CD14-positive monocyte (primary cell): Measurements from ENCODE around the gene CD28. TPM values are rescaled to one million over a fixed set of nuclear protein-coding genes. Genes with fewer than 3 reads are reported as not detected.

ENCODE experiments used
- DNase-seq, 3 donors: peaks; one replicate each; pipeline ENCODE4 v3.0.0-alpha.2; 2011 to 2022
- H2AFZ ChIP-seq: 2 replicates; pipeline ENCODE4 v1.6.0; 2012; ENCODE audit warnings: mild to moderate bottlenecking, low read depth, low read length, inconsistent platforms; ENCODE audit not compliant: insufficient read depth, poor library complexity, severe bottlenecking
- H3K27ac ChIP-seq, 2 donors: 1 replicate in 1 of 2; 2 replicates in 1 of 2; pipeline ENCODE4 v1.5.1; 2012 to 2013; ENCODE audit warnings: low read length in 2 of 2, control low read depth in 1 of 2, inconsistent platforms in 1 of 2, low read depth in 1 of 2, mild to moderate bottlenecking in 1 of 2
- H3K27me3 ChIP-seq, 2 donors: one replicate each; pipeline versions ENCODE4 v1.6.0 to v1.6.1; 2011 to 2013; ENCODE audit warnings: low read length in 2 of 2; ENCODE audit not compliant: control insufficient read depth in 2 of 2, insufficient read depth in 2 of 2
- H3K36me3 ChIP-seq, 2 donors: replicated peaks in 1 of 2; 1 replicate in 1 of 2; 2 replicates in 1 of 2; pipeline versions ENCODE4 v1.5.1 to v1.6.1; 2012 to 2013; ENCODE audit warnings: low read length in 2 of 2, control low read depth in 1 of 2, inconsistent platforms in 1 of 2, mild to moderate bottlenecking in 1 of 2; ENCODE audit not compliant: insufficient read depth in 2 of 2, control insufficient read depth in 1 of 2
- H3K4me1 ChIP-seq, 2 donors: 1 replicate in 1 of 2; 2 replicates in 1 of 2; pipeline versions ENCODE4 v1.5.1 to v1.6.1; 2012 to 2013; ENCODE audit warnings: low read length in 2 of 2, control low read depth in 1 of 2, inconsistent platforms in 1 of 2, mild to moderate bottlenecking in 1 of 2, moderate library complexity in 1 of 2; ENCODE audit not compliant: insufficient read depth in 2 of 2, control insufficient read depth in 1 of 2
- H3K4me2 ChIP-seq: replicated peaks from 2 replicates; pipeline ENCODE3; 2012; ENCODE audit warnings: low read length, moderate library complexity, mild to moderate bottlenecking; ENCODE audit not compliant: poor library complexity, severe bottlenecking; ENCODE audit errors: extremely low read depth
- H3K4me3 ChIP-seq, 3 experiments: fragments of 200-600 bp in 1 of 3; sonication (generic) in 1 of 3; replicated peaks in 1 of 3; 1 replicate in 2 of 3; 2 replicates in 1 of 3; pipeline ENCODE4 v1.5.1; 2011 to 2013; ENCODE audit warnings: low read length in 3 of 3, mild to moderate bottlenecking in 3 of 3, control low read depth in 2 of 3, low read depth in 2 of 3, inconsistent platforms in 1 of 3, moderate library complexity in 1 of 3
- H3K79me2 ChIP-seq: 2 replicates; pipeline ENCODE4 v1.6.0; 2012; ENCODE audit warnings: mild to moderate bottlenecking, control low read depth, inconsistent platforms, low read length, moderate library complexity; ENCODE audit not compliant: insufficient read depth
- H3K9ac ChIP-seq: 2 replicates; pipeline ENCODE4 v1.6.0; 2017; ENCODE audit warnings: low read length, mild to moderate bottlenecking; ENCODE audit not compliant: insufficient read depth, poor library complexity, severe bottlenecking
- H3K9me3 ChIP-seq, 2 donors: replicated peaks in 1 of 2; 1 replicate in 1 of 2; 2 replicates in 1 of 2; pipeline versions ENCODE4 v1.5.1 to v1.6.1; 2012 to 2013; ENCODE audit warnings: low read length in 2 of 2, control low read depth in 1 of 2; ENCODE audit not compliant: control insufficient read depth in 1 of 2, insufficient read depth in 1 of 2
- H4K20me1 ChIP-seq: 2 replicates; pipeline ENCODE4 v1.6.0; 2012; ENCODE audit warnings: mild to moderate bottlenecking, low read length, control low read depth, moderate library complexity; ENCODE audit not compliant: insufficient read depth
- H3K27ac Mint-ChIP-seq, 7 donors: one replicate each; pipeline ENCODE4 v1.8.0; 2020; ENCODE audit warnings: mild to moderate bottlenecking in 7 of 7, mixed read lengths in 7 of 7, moderate library complexity in 6 of 7, inconsistent platforms in 2 of 7
- H3K27me3 Mint-ChIP-seq, 3 donors: one replicate each; pipeline ENCODE4 v1.8.0; 2021 to 2022; ENCODE audit warnings: low read depth in 3 of 3, mild to moderate bottlenecking in 3 of 3, mixed read lengths in 3 of 3, moderate library complexity in 3 of 3, inconsistent platforms in 1 of 3
- H3K36me3 Mint-ChIP-seq, 2 donors: one replicate each; pipeline ENCODE4 v1.8.0; 2020; ENCODE audit warnings: mixed read lengths in 2 of 2, inconsistent platforms in 1 of 2, mild to moderate bottlenecking in 1 of 2
- H3K4me1 Mint-ChIP-seq: one replicate; pipeline ENCODE4 v1.8.0; 2020; ENCODE audit warnings: mild to moderate bottlenecking, mixed read lengths
- H3K4me3 Mint-ChIP-seq, 2 donors: one replicate each; pipeline ENCODE4 v1.8.0; 2020; ENCODE audit warnings: mild to moderate bottlenecking in 2 of 2, mixed read lengths in 2 of 2, moderate library complexity in 1 of 2
- H3K9me3 Mint-ChIP-seq, 7 donors: one replicate each; pipeline ENCODE4 v1.8.0; 2020 to 2022; ENCODE audit warnings: mixed read lengths in 7 of 7, mild to moderate bottlenecking in 6 of 7, moderate library complexity in 6 of 7, inconsistent platforms in 2 of 7
- WGBS: methylation state at CpG from one replicate; pipeline ENCODE4 v1.1.5; 2013; ENCODE audit warnings: missing lambda C conversion rate; ENCODE audit not compliant: insufficient coverage; 5-methylcytosine and 5-hydroxymethylcytosine counted together
- intact Hi-C, 2 donors: fragments of 100-400 bp; cut with micrococcal nuclease; formaldehyde crosslinking; loops; one replicate each; pipeline versions ENCODE4 v1.15.0 to v1.15.1; 2023
- polyA plus RNA-seq, 3 donors: library from polyadenylated mRNA; depleted of rRNA in 1 of 3; unstranded in 2 of 3; stranded (reverse) in 1 of 3; fragments of 300-500 nt in 2 of 3; fragments of >200 nt in 1 of 3; fragmentation: Illumina TruSeq in 2 of 3; gene quantifications; 1 replicate in 2 of 3; 2 replicates in 1 of 3; pipeline ENCODE4 v1.2.3, GENCODE V29; 2012 to 2021
- TF ChIP-seq, protein P1 (sequence below): fragments of 200-600 bp; IDR thresholded peaks from one replicate; pipeline ENCODE4 v1.8.0; 2022; ENCODE audit warnings: antibody characterized with exemption, mild to moderate bottlenecking

Gene CD28
- polyA plus RNA-seq, 3 donors = 0.09 to 0.21 TPM; not detected in 1

DNA sequence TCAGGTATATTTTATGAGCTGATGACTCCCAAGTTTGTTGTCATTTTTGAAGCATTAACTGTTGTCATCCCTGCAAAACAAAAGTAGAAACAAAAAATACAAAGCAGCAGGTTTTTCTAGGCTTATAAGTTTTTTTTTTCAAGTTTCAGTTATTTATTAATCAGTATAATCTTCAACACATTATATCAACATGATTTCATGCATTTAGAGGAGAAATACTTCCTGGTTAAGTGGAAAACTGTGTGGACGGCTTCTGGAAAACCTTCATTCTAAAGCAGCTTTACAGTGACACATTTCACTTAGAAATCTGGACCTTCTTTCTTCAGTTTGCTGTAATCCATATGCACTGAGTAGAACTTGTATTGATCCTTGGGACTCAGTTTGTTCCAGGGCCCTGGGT, 34.6 kb upstream of the CD28 start:
- no peak overlapping the region for H3K4me3 Mint-ChIP-seq

DNA sequence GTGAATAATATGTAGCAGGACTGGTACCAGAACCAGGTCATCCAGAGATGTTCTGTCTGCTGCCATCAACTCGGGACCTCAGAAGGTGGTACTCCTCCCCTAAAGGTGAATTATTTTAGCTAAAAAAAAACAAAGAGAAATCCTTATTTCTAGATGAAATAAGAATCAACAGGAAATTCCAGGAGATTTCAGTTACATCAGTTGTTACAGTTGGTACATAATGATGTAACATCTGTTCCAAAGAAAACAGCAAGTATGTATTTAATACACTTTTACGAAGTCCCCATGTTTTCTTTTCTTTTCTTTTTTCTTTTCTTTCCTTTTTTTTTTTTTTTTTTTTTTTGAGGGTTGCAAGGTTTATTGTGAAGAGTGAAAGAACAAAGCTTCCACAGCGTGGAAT, 33.6 kb upstream of the CD28 start:
- no peak overlapping the region for H3K9ac ChIP-seq
- no peak overlapping the region for H2AFZ ChIP-seq
- intact Hi-C loops = no loop called here
- Mint-ChIP-seq H3K27ac (no peak overlapping the region), H3K9me3 (peaks cover 2 to 8% (median 4%) of the 10 kb centered on the region in 7 donors), H3K27me3 (peaks cover 0 to 2% (median 0%) of the 10 kb centered on the region in 3 donors), H3K4me1 (peaks cover 17% of the 10 kb centered on the region), H3K36me3 (peaks cover 0 to 4% of the 10 kb centered on the region in 2 donors), H3K4me3 (no peak overlapping the region)
- WGBS = no CpG with 5 or more reads among the region's 3 CpGs
- no peak overlapping the region for H3K4me2 ChIP-seq
- H3K36me3 ChIP-seq = no peaks in the 10 kb centered on the region
- H3K4me3 ChIP-seq = no peak overlapping the region
- no peaks in the 10 kb centered on the region for H4K20me1 ChIP-seq
- no peaks in the 10 kb centered on the region for H3K79me2 ChIP-seq
- H3K27ac ChIP-seq = no peak overlapping the region
- H3K4me1 ChIP-seq = peaks cover 7 to 13% of the 10 kb centered on the region in 2 donors
- TF ChIP-seq, protein P1, sequence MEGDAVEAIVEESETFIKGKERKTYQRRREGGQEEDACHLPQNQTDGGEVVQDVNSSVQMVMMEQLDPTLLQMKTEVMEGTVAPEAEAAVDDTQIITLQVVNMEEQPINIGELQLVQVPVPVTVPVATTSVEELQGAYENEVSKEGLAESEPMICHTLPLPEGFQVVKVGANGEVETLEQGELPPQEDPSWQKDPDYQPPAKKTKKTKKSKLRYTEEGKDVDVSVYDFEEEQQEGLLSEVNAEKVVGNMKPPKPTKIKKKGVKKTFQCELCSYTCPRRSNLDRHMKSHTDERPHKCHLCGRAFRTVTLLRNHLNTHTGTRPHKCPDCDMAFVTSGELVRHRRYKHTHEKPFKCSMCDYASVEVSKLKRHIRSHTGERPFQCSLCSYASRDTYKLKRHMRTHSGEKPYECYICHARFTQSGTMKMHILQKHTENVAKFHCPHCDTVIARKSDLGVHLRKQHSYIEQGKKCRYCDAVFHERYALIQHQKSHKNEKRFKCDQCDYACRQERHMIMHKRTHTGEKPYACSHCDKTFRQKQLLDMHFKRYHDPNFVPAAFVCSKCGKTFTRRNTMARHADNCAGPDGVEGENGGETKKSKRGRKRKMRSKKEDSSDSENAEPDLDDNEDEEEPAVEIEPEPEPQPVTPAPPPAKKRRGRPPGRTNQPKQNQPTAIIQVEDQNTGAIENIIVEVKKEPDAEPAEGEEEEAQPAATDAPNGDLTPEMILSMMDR = no peak
- DNase-seq = no peak
- peaks cover 0 to 5% of the 10 kb centered on the region in 2 donors for H3K9me3 ChIP-seq
- H3K27me3 ChIP-seq = no peaks in the 10 kb centered on the region

More for the DNA sequence above, 34.6 kb upstream of the CD28 start:
- Histone ChIP-seq H2AFZ (no peak overlapping the region), H4K20me1 (no peaks in the 10 kb centered on the region), H3K36me3 (no peaks in the 10 kb centered on the region), H3K27ac (no peak overlapping the region), H3K4me1 (peaks cover 7 to 13% of the 10 kb centered on the region in 2 donors), H3K79me2 (no peaks in the 10 kb centered on the region), H3K27me3 (no peaks in the 10 kb centered on the region), H3K4me3 (no peak overlapping the region), H3K9ac (no peak overlapping the region), H3K9me3 (peaks cover 0 to 5% of the 10 kb centered on the region in 2 donors), H3K4me2 (no peak overlapping the region)
- Mint-ChIP-seq H3K27me3 (peaks cover 0 to 2% (median 0%) of the 10 kb centered on the region in 3 donors), H3K9me3 (peaks cover 2 to 11% (median 4%) of the 10 kb centered on the region in 7 donors), H3K4me1 (peaks cover 17% of the 10 kb centered on the region), H3K36me3 (peaks cover 0 to 4% of the 10 kb centered on the region in 2 donors), H3K27ac (no peak overlapping the region)
- TF ChIP-seq, protein P1 = no peak
- no CpG with 5 or more reads among the region's 1 CpG for WGBS
- intact Hi-C loops = no loop called here
- no peak for DNase-seq
